CD4-positive, alpha-beta T cell treated with Interleukin-4 for 4 hours (primary cell): Measurements from ENCODE around the gene TEX2.

Source experiments
- DNase-seq: peaks from one replicate; pipeline ENCODE4 v3.0.0-alpha.2; 2020

TEX2 gene

GRCh38 chr17:64134216-64134970 is 128.7 kb downstream of the TEX2 start:
- DNase-seq, result no peak

- DNase-seq, result peak; percentile 73
These were observed 129.4 kb downstream of the TEX2 start for GRCh38 chr17:64133546-64134215.

- no peak for DNase-seq
These were observed 131.3 kb downstream of the TEX2 start for GRCh38 chr17:64131606-64132270.

- DNase-seq, result peak; percentile 67
These were observed 132.5 kb downstream of the TEX2 start for GRCh38 chr17:64130559-64131001.

- DNase-seq, result peak; percentile 87
These were observed 133.1 kb downstream of the TEX2 start, which contains the start of gene ERN1 for GRCh38 chr17:64129765-64130558. ERN1 (minus strand) TSS chr17:64130144; CDS start chr17:64130029, 115 bp downstream.

GRCh38 chr17:64129515-64129764 is 133.6 kb downstream of the TEX2 start:
- DNase-seq, result no peak

- DNase-seq, result no peak
These were observed 134.1 kb downstream of the TEX2 start for GRCh38 chr17:64128787-64129514.

GRCh38 chr17:64126918-64127317 is 136.1 kb downstream of the TEX2 start:
- no peak for DNase-seq

- DNase-seq, result no peak
These were observed 137.1 kb downstream of the TEX2 start for GRCh38 chr17:64125937-64126336.

GRCh38 chr17:64124609-64125008 is 138.5 kb downstream of the TEX2 start:
- DNase-seq, result no peak

- DNase-seq, result no peak
These were observed 139.9 kb downstream of the TEX2 start for GRCh38 chr17:64123114-64123513.

GRCh38 chr17:64120972-64121786 is 141.9 kb downstream of the TEX2 start:
- peak; percentile 43 for DNase-seq

- no peak for DNase-seq
These were observed 142.8 kb downstream of the TEX2 start for GRCh38 chr17:64120159-64120810.

- DNase-seq, result no peak
These were observed 144.8 kb downstream of the TEX2 start for GRCh38 chr17:64117981-64118979.

- no peak for DNase-seq
These were observed 147.1 kb downstream of the TEX2 start for GRCh38 chr17:64115822-64116534.

GRCh38 chr17:64115043-64115698 is 147.9 kb downstream of the TEX2 start:
- DNase-seq, result no peak

- DNase-seq, result no peak
These were observed 150.1 kb downstream of the TEX2 start for GRCh38 chr17:64113006-64113405.

GRCh38 chr17:64111831-64112230 is 151.2 kb downstream of the TEX2 start:
- no peak for DNase-seq
